ENCODE results near the gene MS4A6A.
"Not testable (repeated sequence)": the region's sequence is repeated elsewhere in the genome, so short reads cannot be mapped to it uniquely, and the experiment has no call there.

MS4A6A gene

GRCh38 chr11:60183591-60184205 lies 815 bp upstream of the MS4A6A start:
- no peak for DNase-seq

GRCh38 chr11:60175860-60176275 lies 7.0 kb downstream of the MS4A6A start:
- no peak for DNase-seq

- DNase-seq, result no peak
Observed at GRCh38 chr11:60172011-60172410, 10.9 kb downstream of the MS4A6A start.

GRCh38 chr11:60170566-60170965 lies 12.3 kb downstream of the MS4A6A start:
- no peak for DNase-seq

- DNase-seq, result no peak
Observed at GRCh38 chr11:60169264-60169915, 13.5 kb downstream of the MS4A6A start.

- no peak for DNase-seq
Observed at GRCh38 chr11:60168306-60168705, 14.6 kb downstream of the MS4A6A start.

GRCh38 chr11:60165951-60166350 lies 16.9 kb downstream of the MS4A6A start:
- no peak for DNase-seq

- DNase-seq, result no peak
Observed at GRCh38 chr11:60165538-60165937, 17.3 kb downstream of the MS4A6A start.

- DNase-seq, result no peak
Observed at GRCh38 chr11:60164550-60165075, 18.3 kb downstream of the MS4A6A start.

- no peak for DNase-seq
Observed at GRCh38 chr11:60161766-60162165, 21.1 kb downstream of the MS4A6A start.

- no peak for DNase-seq
Observed at GRCh38 chr11:60161107-60161506, 21.8 kb downstream of the MS4A6A start.

- DNase-seq, result no peak
Observed at GRCh38 chr11:60159868-60160267, 23.0 kb downstream of the MS4A6A start.

GRCh38 chr11:60159284-60159683 lies 23.6 kb downstream of the MS4A6A start:
- no peak for DNase-seq

- no peak for DNase-seq
Observed at GRCh38 chr11:60158636-60159035, 24.2 kb downstream of the MS4A6A start.

- DNase-seq, result no peak
Observed at GRCh38 chr11:60155931-60156330, 27.0 kb downstream of the MS4A6A start.

GRCh38 chr11:60152727-60153126 lies 30.2 kb downstream of the MS4A6A start:
- not testable (repeated sequence) for DNase-seq

GRCh38 chr11:60150279-60150678 lies 32.6 kb downstream of the MS4A6A start:
- DNase-seq, result no peak

- DNase-seq, result no peak
Observed at GRCh38 chr11:60145677-60146076, 37.2 kb downstream of the MS4A6A start.

- no peak for DNase-seq
Observed at GRCh38 chr11:60143768-60144167, 39.1 kb downstream of the MS4A6A start.

GRCh38 chr11:60133917-60134316 lies 49.0 kb downstream of the MS4A6A start:
- DNase-seq, result no peak

- no peak for DNase-seq
Observed at GRCh38 chr11:60131912-60132311, 51.0 kb downstream of the MS4A6A start.

- DNase-seq, result no peak
Observed at GRCh38 chr11:60130496-60130895, 52.4 kb downstream of the MS4A6A start.

- no peak for DNase-seq
Observed at GRCh38 chr11:60129853-60130252, 53.0 kb downstream of the MS4A6A start.

GRCh38 chr11:60128866-60129265 lies 54.0 kb downstream of the MS4A6A start:
- DNase-seq, result not testable (repeated sequence)

GRCh38 chr11:60128376-60128775 lies 54.5 kb downstream of the MS4A6A start:
- DNase-seq, result no peak

Data from activated CD8-positive, alpha-beta memory T cell treated with anti-CD3 and anti-CD28 coated beads, Interleukin-2, amount 50 U/mL, for 4 hours (primary cell).